H9 (cell line): ENCODE results near the gene RPP14. TPM values are rescaled to one million over a fixed set of nuclear protein-coding genes. Genes with fewer than 3 reads are reported as not detected.

Experiments used
- DNase-seq: peaks from one replicate; pipeline ENCODE4 v3.0.0-alpha.2; 2017
- H2AFZ ChIP-seq: one replicate; pipeline ENCODE4 v1.6.1; 2013; ENCODE audit warnings: mild to moderate bottlenecking, low read length, control low read depth, moderate library complexity
- H2AK5ac ChIP-seq: 2 replicates; pipeline ENCODE4 v1.6.1; 2013; ENCODE audit warnings: low read length, control low read depth, mixed read lengths; ENCODE audit not compliant: insufficient read length
- H2BK120ac ChIP-seq: one replicate; pipeline ENCODE4 v1.6.1; 2013; ENCODE audit warnings: low read depth, mild to moderate bottlenecking, low read length, control low read depth, inconsistent platforms; ENCODE audit not compliant: poor library complexity, severe bottlenecking
- H2BK12ac ChIP-seq: 2 replicates; pipeline ENCODE4 v1.6.1; 2013; ENCODE audit warnings: low read length, control low read depth, mixed read lengths, low read depth; ENCODE audit not compliant: insufficient read length
- H2BK15ac ChIP-seq: 2 replicates; pipeline ENCODE4 v1.6.1; 2013; ENCODE audit warnings: low read depth, low read length, control low read depth
- H2BK20ac ChIP-seq: one replicate; pipeline ENCODE4 v1.6.1; 2013; ENCODE audit warnings: low read depth, mild to moderate bottlenecking, low read length, control low read depth, inconsistent platforms; ENCODE audit not compliant: poor library complexity, severe bottlenecking
- H2BK5ac ChIP-seq: 2 replicates; pipeline ENCODE4 v1.6.1; 2013; ENCODE audit warnings: low read length, control low read depth, mixed read lengths; ENCODE audit not compliant: insufficient read length
- H3K14ac ChIP-seq: 2 replicates; pipeline ENCODE4 v1.6.1; 2013; ENCODE audit warnings: low read length, control low read depth; ENCODE audit not compliant: insufficient read depth
- H3K18ac ChIP-seq: 2 replicates; pipeline ENCODE4 v1.6.1; 2013; ENCODE audit warnings: low read depth, mild to moderate bottlenecking, mixed read lengths, low read length, control low read depth; ENCODE audit not compliant: insufficient read length
- H3K23ac ChIP-seq: 2 replicates; pipeline ENCODE4 v1.6.1; 2013; ENCODE audit warnings: low read length, control low read depth, mixed read lengths, low read depth; ENCODE audit not compliant: insufficient read length
- H3K23me2 ChIP-seq: 2 replicates; pipeline ENCODE4 v1.6.1; 2013; ENCODE audit warnings: low read depth, mild to moderate bottlenecking, mixed read lengths, low read length, control low read depth; ENCODE audit not compliant: insufficient read length, poor library complexity, severe bottlenecking
- H3K27ac ChIP-seq: 2 replicates; pipeline ENCODE4 v1.5.1; 2013; ENCODE audit warnings: low read length, control low read depth, mixed read lengths, low read depth; ENCODE audit not compliant: insufficient read length
- H3K27me3 ChIP-seq: 2 replicates; pipeline ENCODE4 v1.6.1; 2013; ENCODE audit warnings: low read length, control low read depth, inconsistent platforms; ENCODE audit not compliant: insufficient read depth
- H3K4ac ChIP-seq: 2 replicates; pipeline ENCODE4 v1.6.1; 2013; ENCODE audit warnings: low read depth, mild to moderate bottlenecking, control low read depth, inconsistent platforms, low read length, moderate library complexity
- H3K4me1 ChIP-seq: 2 replicates; pipeline ENCODE4 v1.6.1; 2013; ENCODE audit warnings: low read length, control low read depth, inconsistent platforms; ENCODE audit not compliant: insufficient read depth
- H3K4me2 ChIP-seq: 2 replicates; pipeline ENCODE4 v1.6.1; 2013; ENCODE audit warnings: low read length, control low read depth, mixed read lengths; ENCODE audit not compliant: insufficient read length, insufficient read depth
- H3K56ac ChIP-seq: 2 replicates; pipeline ENCODE4 v1.6.1; 2013; ENCODE audit warnings: low read depth, mild to moderate bottlenecking, mixed read lengths, low read length, control low read depth; ENCODE audit not compliant: insufficient read length
- H3K79me1 ChIP-seq: 2 replicates; pipeline ENCODE4 v1.6.1; 2013; ENCODE audit warnings: low read depth, mild to moderate bottlenecking, moderate library complexity, low read length, control low read depth, inconsistent platforms; ENCODE audit not compliant: insufficient read depth, poor library complexity, severe bottlenecking
- H3K79me2 ChIP-seq: 2 replicates; pipeline ENCODE4 v1.6.1; 2013; ENCODE audit warnings: low read length, control low read depth, inconsistent platforms; ENCODE audit not compliant: insufficient read depth
- H3K9ac ChIP-seq: 2 replicates; pipeline ENCODE4 v1.6.1; 2013; ENCODE audit warnings: low read length, control low read depth, mixed read lengths; ENCODE audit not compliant: insufficient read length; ENCODE audit errors: extremely low read depth
- H3K9me3 ChIP-seq: one replicate; pipeline ENCODE4 v1.6.1; 2013; ENCODE audit warnings: low read depth, low read length, inconsistent platforms; ENCODE audit not compliant: control insufficient read depth
- H3T11ph ChIP-seq: one replicate; pipeline ENCODE4 v1.6.1; 2013; ENCODE audit warnings: mild to moderate bottlenecking, low read length, control low read depth, inconsistent platforms
- H4K20me1 ChIP-seq: one replicate; pipeline ENCODE4 v1.6.1; 2013; ENCODE audit not compliant: control insufficient read depth, insufficient read length, insufficient read depth
- H4K5ac ChIP-seq: 2 replicates; pipeline ENCODE4 v1.6.1; 2013; ENCODE audit warnings: low read depth, mild to moderate bottlenecking, mixed read lengths, low read length, control low read depth; ENCODE audit not compliant: insufficient read length
- H4K8ac ChIP-seq: replicated peaks from 2 replicates; pipeline ENCODE4 v1.6.1; 2013; ENCODE audit warnings: low read length, control low read depth, mixed read lengths, low read depth; ENCODE audit not compliant: insufficient read length
- H4K91ac ChIP-seq: 2 replicates; pipeline ENCODE4 v1.6.1; 2013; ENCODE audit warnings: low read depth, mild to moderate bottlenecking, moderate library complexity, mixed read lengths, low read length, control low read depth; ENCODE audit not compliant: insufficient read length
- H3K27ac Mint-ChIP-seq, 3 experiments: 2 replicates in 2 of 3; 3 replicates in 1 of 3; pipeline ENCODE4 v1.8.0; 2020 to 2021; ENCODE audit warnings: mixed read lengths in 3 of 3, mild to moderate bottlenecking in 1 of 3, moderate library complexity in 1 of 3
- H3K27me3 Mint-ChIP-seq: 2 replicates; pipeline ENCODE4 v1.8.0; 2021; ENCODE audit warnings: low read depth, mild to moderate bottlenecking, moderate library complexity, mixed read lengths
- H3K36me3 Mint-ChIP-seq, 3 experiments: 2 replicates in 2 of 3; 3 replicates in 1 of 3; pipeline ENCODE4 v1.8.0; 2020 to 2021; ENCODE audit warnings: low read depth in 3 of 3, mixed read lengths in 3 of 3; ENCODE audit not compliant: insufficient read depth in 1 of 3
- H3K4me1 Mint-ChIP-seq, 2 experiments: 2 replicates each; pipeline ENCODE4 v1.8.0; 2020; ENCODE audit warnings: mixed read lengths in 2 of 2
- H3K4me3 Mint-ChIP-seq, 2 experiments: 2 replicates in 1 of 2; 3 replicates in 1 of 2; pipeline ENCODE4 v1.8.0; 2020 to 2021; ENCODE audit warnings: mild to moderate bottlenecking in 2 of 2, mixed read lengths in 2 of 2, moderate library complexity in 1 of 2
- H3K9me3 Mint-ChIP-seq, 2 experiments: 2 replicates in 1 of 2; 3 replicates in 1 of 2; pipeline ENCODE4 v1.8.0; 2020; ENCODE audit warnings: mild to moderate bottlenecking in 2 of 2, mixed read lengths in 2 of 2, moderate library complexity in 1 of 2
- total RNA-seq: library from RNA; stranded (reverse); gene quantifications from 2 replicates; pipeline ENCODE4 v1.2.1, GENCODE V29; 2021
- TF ChIP-seq, protein P1 (sequence below): fragments of 200-600 bp; sonication (generic); conservative IDR thresholded peaks from 3 replicates; pipeline ENCODE4 v1.8.0; 2021; ENCODE audit warnings: antibody characterized with exemption, mild to moderate bottlenecking

RPP14 gene
- total RNA-seq, 1 experiment from 2014 or later, result 23.9 TPM

DNA sequence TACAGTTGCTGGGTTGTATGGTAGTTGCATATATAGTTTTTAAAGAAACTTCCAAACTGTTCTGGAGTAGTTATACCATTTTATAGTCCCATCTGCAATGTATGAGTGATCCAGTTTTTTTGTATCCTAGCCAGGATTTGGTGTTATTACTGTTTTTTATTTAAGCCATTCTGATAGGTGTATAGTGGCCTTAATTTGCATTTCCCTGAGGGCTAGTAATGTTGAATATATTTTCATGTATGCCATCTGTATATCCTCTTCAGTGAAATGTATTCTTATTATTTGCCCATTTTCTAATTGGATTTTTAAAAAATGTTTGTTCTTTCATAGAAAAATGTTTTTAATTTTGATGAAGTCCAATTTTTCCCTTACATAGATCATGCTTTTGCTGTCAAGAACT, 55.8 kb downstream of the RPP14 start:
- no peaks in the 10 kb centered on the region for H3K4me1 ChIP-seq
- no peaks in the 10 kb centered on the region for H3K23me2 ChIP-seq
- no peak overlapping the region for H3K4ac ChIP-seq
- H2BK5ac ChIP-seq, result no peak overlapping the region
- H2AK5ac ChIP-seq, result no peak overlapping the region
- no peaks in the 10 kb centered on the region for H3K79me1 ChIP-seq
- no peak overlapping the region for H3K27ac ChIP-seq
- Mint-ChIP-seq H3K4me3 (no peak overlapping the region), H3K36me3 (no peaks in the 10 kb centered on the region; a peak in 2 of 7 replicates), H3K27ac (no peak overlapping the region), H3K27me3 (no peaks in the 10 kb centered on the region), H3K4me1 (peaks cover 13% of the 10 kb centered on the region in 2 experiments), H3K9me3 (no peaks in the 10 kb centered on the region)
- no peak for DNase-seq
- no peaks in the 10 kb centered on the region for H4K20me1 ChIP-seq
- no peak overlapping the region for H3K18ac ChIP-seq
- no peak overlapping the region for H3K23ac ChIP-seq
- H3K14ac ChIP-seq, result no peak overlapping the region
- no peak overlapping the region for H4K91ac ChIP-seq
- H4K8ac ChIP-seq, result no peak overlapping the region
- no peak overlapping the region for H3K9ac ChIP-seq
- H2BK15ac ChIP-seq, result no peak overlapping the region
- no peaks in the 10 kb centered on the region for H3K27me3 ChIP-seq
- no peaks in the 10 kb centered on the region for H3K9me3 ChIP-seq
- H3K4me2 ChIP-seq, result no peak overlapping the region
- no peak overlapping the region for H2BK120ac ChIP-seq
- no peak overlapping the region for H2AFZ ChIP-seq
- no peak overlapping the region for H2BK20ac ChIP-seq
- TF ChIP-seq, protein P1, sequence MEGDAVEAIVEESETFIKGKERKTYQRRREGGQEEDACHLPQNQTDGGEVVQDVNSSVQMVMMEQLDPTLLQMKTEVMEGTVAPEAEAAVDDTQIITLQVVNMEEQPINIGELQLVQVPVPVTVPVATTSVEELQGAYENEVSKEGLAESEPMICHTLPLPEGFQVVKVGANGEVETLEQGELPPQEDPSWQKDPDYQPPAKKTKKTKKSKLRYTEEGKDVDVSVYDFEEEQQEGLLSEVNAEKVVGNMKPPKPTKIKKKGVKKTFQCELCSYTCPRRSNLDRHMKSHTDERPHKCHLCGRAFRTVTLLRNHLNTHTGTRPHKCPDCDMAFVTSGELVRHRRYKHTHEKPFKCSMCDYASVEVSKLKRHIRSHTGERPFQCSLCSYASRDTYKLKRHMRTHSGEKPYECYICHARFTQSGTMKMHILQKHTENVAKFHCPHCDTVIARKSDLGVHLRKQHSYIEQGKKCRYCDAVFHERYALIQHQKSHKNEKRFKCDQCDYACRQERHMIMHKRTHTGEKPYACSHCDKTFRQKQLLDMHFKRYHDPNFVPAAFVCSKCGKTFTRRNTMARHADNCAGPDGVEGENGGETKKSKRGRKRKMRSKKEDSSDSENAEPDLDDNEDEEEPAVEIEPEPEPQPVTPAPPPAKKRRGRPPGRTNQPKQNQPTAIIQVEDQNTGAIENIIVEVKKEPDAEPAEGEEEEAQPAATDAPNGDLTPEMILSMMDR, result no peak
- no peak overlapping the region for H4K5ac ChIP-seq
- H3T11ph ChIP-seq, result no peak overlapping the region
- no peaks in the 10 kb centered on the region for H3K79me2 ChIP-seq
- H2BK12ac ChIP-seq, result no peak overlapping the region
- H3K56ac ChIP-seq, result no peak overlapping the region
